H9 (cell line): ENCODE measurements around the gene ENDOV. TPM values are rescaled to one million over a fixed set of nuclear protein-coding genes. Genes with fewer than 3 reads are reported as not detected.

Experiments used
- DNase-seq: peaks from one replicate; pipeline ENCODE4 v3.0.0-alpha.2; 2017
- H2AFZ ChIP-seq: one replicate; pipeline ENCODE4 v1.6.1; 2013; ENCODE audit warnings: mild to moderate bottlenecking, low read length, control low read depth, moderate library complexity
- H2AK5ac ChIP-seq: 2 replicates; pipeline ENCODE4 v1.6.1; 2013; ENCODE audit warnings: low read length, control low read depth, mixed read lengths; ENCODE audit not compliant: insufficient read length
- H2BK120ac ChIP-seq: one replicate; pipeline ENCODE4 v1.6.1; 2013; ENCODE audit warnings: low read depth, mild to moderate bottlenecking, low read length, control low read depth, inconsistent platforms; ENCODE audit not compliant: poor library complexity, severe bottlenecking
- H2BK12ac ChIP-seq: 2 replicates; pipeline ENCODE4 v1.6.1; 2013; ENCODE audit warnings: low read length, control low read depth, mixed read lengths, low read depth; ENCODE audit not compliant: insufficient read length
- H2BK15ac ChIP-seq: 2 replicates; pipeline ENCODE4 v1.6.1; 2013; ENCODE audit warnings: low read depth, low read length, control low read depth
- H2BK20ac ChIP-seq: one replicate; pipeline ENCODE4 v1.6.1; 2013; ENCODE audit warnings: low read depth, mild to moderate bottlenecking, low read length, control low read depth, inconsistent platforms; ENCODE audit not compliant: poor library complexity, severe bottlenecking
- H2BK5ac ChIP-seq: 2 replicates; pipeline ENCODE4 v1.6.1; 2013; ENCODE audit warnings: low read length, control low read depth, mixed read lengths; ENCODE audit not compliant: insufficient read length
- H3K14ac ChIP-seq: 2 replicates; pipeline ENCODE4 v1.6.1; 2013; ENCODE audit warnings: low read length, control low read depth; ENCODE audit not compliant: insufficient read depth
- H3K18ac ChIP-seq: 2 replicates; pipeline ENCODE4 v1.6.1; 2013; ENCODE audit warnings: low read depth, mild to moderate bottlenecking, mixed read lengths, low read length, control low read depth; ENCODE audit not compliant: insufficient read length
- H3K23ac ChIP-seq: 2 replicates; pipeline ENCODE4 v1.6.1; 2013; ENCODE audit warnings: low read length, control low read depth, mixed read lengths, low read depth; ENCODE audit not compliant: insufficient read length
- H3K23me2 ChIP-seq: 2 replicates; pipeline ENCODE4 v1.6.1; 2013; ENCODE audit warnings: low read depth, mild to moderate bottlenecking, mixed read lengths, low read length, control low read depth; ENCODE audit not compliant: insufficient read length, poor library complexity, severe bottlenecking
- H3K27ac ChIP-seq: 2 replicates; pipeline ENCODE4 v1.5.1; 2013; ENCODE audit warnings: low read length, control low read depth, mixed read lengths, low read depth; ENCODE audit not compliant: insufficient read length
- H3K27me3 ChIP-seq: 2 replicates; pipeline ENCODE4 v1.6.1; 2013; ENCODE audit warnings: low read length, control low read depth, inconsistent platforms; ENCODE audit not compliant: insufficient read depth
- H3K4ac ChIP-seq: 2 replicates; pipeline ENCODE4 v1.6.1; 2013; ENCODE audit warnings: low read depth, mild to moderate bottlenecking, control low read depth, inconsistent platforms, low read length, moderate library complexity
- H3K4me1 ChIP-seq: 2 replicates; pipeline ENCODE4 v1.6.1; 2013; ENCODE audit warnings: low read length, control low read depth, inconsistent platforms; ENCODE audit not compliant: insufficient read depth
- H3K4me2 ChIP-seq: 2 replicates; pipeline ENCODE4 v1.6.1; 2013; ENCODE audit warnings: low read length, control low read depth, mixed read lengths; ENCODE audit not compliant: insufficient read length, insufficient read depth
- H3K56ac ChIP-seq: 2 replicates; pipeline ENCODE4 v1.6.1; 2013; ENCODE audit warnings: low read depth, mild to moderate bottlenecking, mixed read lengths, low read length, control low read depth; ENCODE audit not compliant: insufficient read length
- H3K79me1 ChIP-seq: 2 replicates; pipeline ENCODE4 v1.6.1; 2013; ENCODE audit warnings: low read depth, mild to moderate bottlenecking, moderate library complexity, low read length, control low read depth, inconsistent platforms; ENCODE audit not compliant: insufficient read depth, poor library complexity, severe bottlenecking
- H3K79me2 ChIP-seq: 2 replicates; pipeline ENCODE4 v1.6.1; 2013; ENCODE audit warnings: low read length, control low read depth, inconsistent platforms; ENCODE audit not compliant: insufficient read depth
- H3K9ac ChIP-seq: 2 replicates; pipeline ENCODE4 v1.6.1; 2013; ENCODE audit warnings: low read length, control low read depth, mixed read lengths; ENCODE audit not compliant: insufficient read length; ENCODE audit errors: extremely low read depth
- H3K9me3 ChIP-seq: one replicate; pipeline ENCODE4 v1.6.1; 2013; ENCODE audit warnings: low read depth, low read length, inconsistent platforms; ENCODE audit not compliant: control insufficient read depth
- H3T11ph ChIP-seq: one replicate; pipeline ENCODE4 v1.6.1; 2013; ENCODE audit warnings: mild to moderate bottlenecking, low read length, control low read depth, inconsistent platforms
- H4K20me1 ChIP-seq: one replicate; pipeline ENCODE4 v1.6.1; 2013; ENCODE audit not compliant: control insufficient read depth, insufficient read length, insufficient read depth
- H4K5ac ChIP-seq: 2 replicates; pipeline ENCODE4 v1.6.1; 2013; ENCODE audit warnings: low read depth, mild to moderate bottlenecking, mixed read lengths, low read length, control low read depth; ENCODE audit not compliant: insufficient read length
- H4K8ac ChIP-seq: replicated peaks from 2 replicates; pipeline ENCODE4 v1.6.1; 2013; ENCODE audit warnings: low read length, control low read depth, mixed read lengths, low read depth; ENCODE audit not compliant: insufficient read length
- H4K91ac ChIP-seq: 2 replicates; pipeline ENCODE4 v1.6.1; 2013; ENCODE audit warnings: low read depth, mild to moderate bottlenecking, moderate library complexity, mixed read lengths, low read length, control low read depth; ENCODE audit not compliant: insufficient read length
- H3K27ac Mint-ChIP-seq, 3 experiments: 2 replicates in 2 of 3; 3 replicates in 1 of 3; pipeline ENCODE4 v1.8.0; 2020 to 2021; ENCODE audit warnings: mixed read lengths in 3 of 3, mild to moderate bottlenecking in 1 of 3, moderate library complexity in 1 of 3
- H3K27me3 Mint-ChIP-seq: 2 replicates; pipeline ENCODE4 v1.8.0; 2021; ENCODE audit warnings: low read depth, mild to moderate bottlenecking, moderate library complexity, mixed read lengths
- H3K36me3 Mint-ChIP-seq, 3 experiments: 2 replicates in 2 of 3; 3 replicates in 1 of 3; pipeline ENCODE4 v1.8.0; 2020 to 2021; ENCODE audit warnings: low read depth in 3 of 3, mixed read lengths in 3 of 3; ENCODE audit not compliant: insufficient read depth in 1 of 3
- H3K4me1 Mint-ChIP-seq, 2 experiments: 2 replicates each; pipeline ENCODE4 v1.8.0; 2020; ENCODE audit warnings: mixed read lengths in 2 of 2
- H3K4me3 Mint-ChIP-seq, 2 experiments: 2 replicates in 1 of 2; 3 replicates in 1 of 2; pipeline ENCODE4 v1.8.0; 2020 to 2021; ENCODE audit warnings: mild to moderate bottlenecking in 2 of 2, mixed read lengths in 2 of 2, moderate library complexity in 1 of 2
- H3K9me3 Mint-ChIP-seq, 2 experiments: 2 replicates in 1 of 2; 3 replicates in 1 of 2; pipeline ENCODE4 v1.8.0; 2020; ENCODE audit warnings: mild to moderate bottlenecking in 2 of 2, mixed read lengths in 2 of 2, moderate library complexity in 1 of 2
- CTCF ChIP-seq: fragments of 200-600 bp; sonication (generic); conservative IDR thresholded peaks from 3 replicates; pipeline ENCODE4 v1.8.0; 2021; ENCODE audit warnings: antibody characterized with exemption, mild to moderate bottlenecking
- WGBS: extraction: QIAGEN DNeasy Blood & Tissue Kit; methylation state at CpG from one replicate; pipeline ENCODE4 v1.1.7; 2013; ENCODE audit warnings: missing lambda C conversion rate, low lambda C conversion rate, mixed read lengths; ENCODE audit not compliant: insufficient read length; ENCODE audit errors: extremely low coverage; 5-methylcytosine and 5-hydroxymethylcytosine counted together
- total RNA-seq: library from RNA; stranded (reverse); gene quantifications from 2 replicates; pipeline ENCODE4 v1.2.1, GENCODE V29; 2021

Gene ENDOV
- total RNA-seq, 1 experiment from 2014 or later = 17.1 TPM

- H2BK15ac ChIP-seq = no peak overlapping the region
- H4K91ac ChIP-seq = no peak overlapping the region
- no peaks in the 10 kb centered on the region for H4K20me1 ChIP-seq
- H3K56ac ChIP-seq = no peak overlapping the region
- Mint-ChIP-seq H3K4me1 (peaks cover 4 to 10% of the 10 kb centered on the region in 2 experiments), H3K27ac (no peak overlapping the region), H3K27me3 (peaks cover 15% of the 10 kb centered on the region), H3K9me3 (no peaks in the 10 kb centered on the region), H3K36me3 (no peaks in the 10 kb centered on the region), H3K4me3 (no peak overlapping the region)
- H2BK120ac ChIP-seq = no peak overlapping the region
- H3K23me2 ChIP-seq = no peaks in the 10 kb centered on the region
- H3K23ac ChIP-seq = no peak overlapping the region
- H3K4ac ChIP-seq = no peak overlapping the region
- H3T11ph ChIP-seq = no peak overlapping the region
- no peak overlapping the region for H3K9ac ChIP-seq
- no peak overlapping the region for H2BK12ac ChIP-seq
- no peaks in the 10 kb centered on the region for H3K79me2 ChIP-seq
- no peak for TF ChIP-seq CTCF
- no peaks in the 10 kb centered on the region for H3K9me3 ChIP-seq
- H2BK20ac ChIP-seq = no peak overlapping the region
- H4K8ac ChIP-seq = no peak overlapping the region
- H3K14ac ChIP-seq = no peak overlapping the region
- H3K79me1 ChIP-seq = no peaks in the 10 kb centered on the region
- no peak overlapping the region for H4K5ac ChIP-seq
- H2BK5ac ChIP-seq = no peak overlapping the region
- no CpG with 5 or more reads among the region's 15 CpGs for WGBS
- no peak overlapping the region for H3K27ac ChIP-seq
- H3K4me2 ChIP-seq = no peak overlapping the region
- no peak overlapping the region for H3K18ac ChIP-seq
- no peak for DNase-seq
- H2AFZ ChIP-seq = no peak overlapping the region
- no peaks in the 10 kb centered on the region for H3K27me3 ChIP-seq
- H2AK5ac ChIP-seq = no peak overlapping the region
- H3K4me1 ChIP-seq = no peaks in the 10 kb centered on the region
Measured at GRCh38 chr17:80430446-80431245, 15.7 kb downstream of the ENDOV start.
